Islet of Langerhans (tissue), 1 donor: ENCODE data around the gene SAP130.

Experiments
- FAIRE-seq: peaks from one replicate; lab custom pipeline; 2011; peaks lifted over from hg19 to GRCh38; lab: Jason Lieb, UNC

SAP130 gene

DNA sequence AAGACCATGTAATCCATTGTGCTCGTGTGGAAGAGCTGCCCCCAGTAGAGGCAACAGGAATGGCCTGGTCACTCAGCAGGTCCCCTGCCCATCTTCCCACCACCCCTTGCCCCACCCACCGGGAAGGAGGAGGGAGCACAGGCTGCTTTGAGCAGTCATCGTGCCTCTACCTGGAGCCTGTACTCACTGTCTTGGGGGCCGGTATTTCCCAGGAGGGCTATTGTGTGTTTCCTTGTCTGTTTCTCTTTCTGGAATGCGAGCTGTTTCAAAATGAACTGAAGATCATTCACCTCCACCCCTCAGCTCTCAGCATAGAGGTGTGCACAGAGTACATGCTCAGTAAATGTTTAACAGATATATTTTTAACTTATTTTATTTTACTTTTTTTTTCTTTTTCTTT lies 134.4 kb downstream of the SAP130 start:
- FAIRE-seq: no peak

DNA sequence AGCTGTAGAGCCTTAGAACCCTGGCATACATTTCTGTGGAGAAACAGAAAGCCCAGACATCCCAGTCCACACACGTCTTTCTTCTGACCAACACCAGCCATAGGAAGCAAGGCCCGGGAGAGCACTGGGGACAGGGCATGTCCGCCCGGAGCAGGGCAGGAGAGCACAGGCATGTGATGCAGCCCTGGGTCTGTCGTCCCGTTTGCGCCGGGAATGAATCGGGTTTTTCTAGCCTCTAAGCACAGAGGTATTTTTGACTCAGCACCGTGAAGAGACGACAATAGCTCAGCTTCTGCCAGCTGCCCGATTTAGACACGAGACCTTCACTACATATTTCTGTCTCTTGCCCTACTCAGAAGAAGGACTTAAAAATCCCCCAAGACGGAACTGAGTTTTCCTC lies 134.8 kb downstream of the SAP130 start:
- FAIRE-seq: no peak

DNA sequence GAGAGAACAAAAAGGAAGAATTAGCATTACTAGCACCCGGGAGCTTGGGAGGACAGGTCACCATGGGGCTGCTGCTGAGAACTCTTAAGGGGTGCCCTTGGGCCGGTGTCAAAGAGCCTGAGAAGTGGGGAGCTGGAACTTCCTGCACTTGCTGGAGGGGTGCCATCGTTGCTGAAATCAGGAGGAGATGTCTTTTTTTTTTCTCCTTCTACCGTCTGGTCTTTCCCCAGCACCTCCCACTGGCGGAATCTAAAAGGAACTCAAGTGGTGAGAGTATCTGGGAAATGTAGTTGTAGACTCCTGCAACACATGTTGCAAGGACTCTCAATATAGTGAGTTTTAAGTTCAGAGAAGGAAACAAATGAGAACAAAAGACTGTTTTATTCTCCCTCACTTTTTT lies 136.0 kb downstream of the SAP130 start:
- no peak for FAIRE-seq
